Activated CD8-positive, alpha-beta T cell treated with anti-CD3 and anti-CD28 coated beads, Interleukin-2, amount 10 ng/mL, durations not matched to agents 7 days and 5 days (primary cell): ENCODE data around the gene KCTD6. TPM values are rescaled to one million over a fixed set of nuclear protein-coding genes. Genes with fewer than 3 reads are reported as not detected.
"Not testable (repeated sequence)": the region's sequence is repeated elsewhere in the genome, so short reads cannot be mapped to it uniquely, and the experiment has no call there.

Source experiments
- ATAC-seq: fragments of 150-1000 bp; cut with Tn5 transposase; one replicate; pipeline ENCODE4 v1.10.0; 2021; ENCODE audit warnings: moderate library complexity
- CTCF ChIA-PET: fragments of 350-600 bp; sonication (Branson Sonifier 250); formaldehyde crosslinking; loops from one replicate; lab custom pipeline; 2021; ENCODE audit warnings: antibody characterized with exemption; lab: Charles Lee
- POLR2A ChIA-PET: fragments of 350-600 bp; sonication (Branson Sonifier 250); formaldehyde crosslinking; loops from one replicate; lab custom pipeline; 2021; ENCODE audit warnings: antibody characterized with exemption; lab: Charles Lee
- DNase-seq: peaks from one replicate; pipeline ENCODE4 v3.0.0-alpha.2; 2020
- H3K27ac Mint-ChIP-seq: one replicate; pipeline ENCODE4 v1.8.0; 2021; ENCODE audit warnings: mild to moderate bottlenecking, mixed read lengths
- H3K27me3 Mint-ChIP-seq: one replicate; pipeline ENCODE4 v1.8.0; 2021; ENCODE audit warnings: low read depth, mixed read lengths
- H3K36me3 Mint-ChIP-seq: one replicate; pipeline ENCODE4 v1.8.0; 2021; ENCODE audit warnings: low read depth, mixed read lengths
- H3K4me1 Mint-ChIP-seq: one replicate; pipeline ENCODE4 v1.8.0; 2021; ENCODE audit warnings: low read depth, mixed read lengths
- H3K4me3 Mint-ChIP-seq: one replicate; pipeline ENCODE4 v1.8.0; 2021; ENCODE audit warnings: mild to moderate bottlenecking, mixed read lengths
- H3K9me3 Mint-ChIP-seq: one replicate; pipeline ENCODE4 v1.8.0; 2022; ENCODE audit warnings: mixed read lengths; ENCODE audit not compliant: insufficient read depth
- total RNA-seq, 2 experiments: library from RNA; stranded (reverse); gene quantifications; one replicate each; pipeline ENCODE4 v1.2.3, GENCODE V29; 2021

The KCTD6 gene
- total RNA-seq, 2 experiments from 2014 or later = 5.2 to 6.2 TPM

DNA sequence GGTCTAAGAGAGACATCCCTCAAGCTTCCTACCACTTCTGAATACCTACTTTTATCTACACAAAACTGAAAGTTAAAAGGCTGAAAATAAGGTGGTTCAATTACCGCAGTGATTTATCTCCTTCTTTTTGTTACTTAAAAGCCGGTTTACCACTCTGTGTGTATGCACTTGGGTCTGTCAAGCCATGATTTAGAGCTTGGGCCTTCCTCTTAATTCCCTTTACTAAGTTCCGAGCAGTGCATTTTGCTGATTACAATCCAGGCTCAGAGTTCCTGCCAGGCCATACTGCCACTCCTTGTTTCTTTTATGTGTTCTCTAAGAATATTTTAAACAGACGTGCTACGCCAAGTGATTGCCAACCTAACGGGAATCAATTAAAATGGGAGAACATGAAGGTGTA, 16.5 kb downstream of the KCTD6 start:
- DNase-seq (no peak), ATAC-seq (no peak)
- ChIA-PET POLR2A (no interaction called here), CTCF (interaction anchor here (2.1 kb wide), 1 partner anchor 16 kb away, joined by 6 read pairs; the partner anchor contains the start of gene KCTD6)
- no peaks in the 10 kb centered on the region for H3K4me1 Mint-ChIP-seq
- no peaks in the 10 kb centered on the region for H3K9me3 Mint-ChIP-seq
- H3K27me3 Mint-ChIP-seq = no peaks in the 10 kb centered on the region
- no peak overlapping the region for H3K27ac Mint-ChIP-seq
- H3K4me3 Mint-ChIP-seq = no peak overlapping the region
- no peaks in the 10 kb centered on the region for H3K36me3 Mint-ChIP-seq

DNA sequence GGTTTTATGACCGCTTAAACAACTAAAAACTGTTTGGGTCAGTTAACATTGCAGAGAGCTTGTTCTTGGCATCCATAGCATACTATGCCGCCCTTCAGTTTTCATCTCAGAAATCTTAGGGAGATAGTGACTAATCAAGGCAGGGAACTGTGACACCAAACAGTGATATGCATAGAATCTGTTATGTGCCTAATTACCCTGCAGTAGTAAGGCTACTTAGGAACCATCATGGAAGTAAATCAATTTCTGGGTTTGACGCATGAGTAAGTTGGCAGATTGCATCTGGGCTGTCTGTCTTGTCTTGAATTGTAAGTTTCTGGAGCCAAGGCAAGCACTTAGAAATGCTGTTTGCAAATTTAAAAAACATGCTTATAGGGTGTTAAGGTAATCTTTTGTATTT, 22.5 kb downstream of the KCTD6 start:
- Mint-ChIP-seq H3K9me3 (no peaks in the 10 kb centered on the region), H3K27ac (no peak overlapping the region), H3K4me3 (no peak overlapping the region), H3K36me3 (no peaks in the 10 kb centered on the region), H3K4me1 (no peaks in the 10 kb centered on the region), H3K27me3 (no peaks in the 10 kb centered on the region)
- ChIA-PET CTCF (no interaction called here), POLR2A (no interaction called here)
- DNase-seq = no peak
- ATAC-seq = no peak

- ChIA-PET POLR2A (no interaction called here), CTCF (no interaction called here)
- Mint-ChIP-seq H3K36me3 (no peaks in the 10 kb centered on the region), H3K4me1 (no peaks in the 10 kb centered on the region), H3K9me3 (no peaks in the 10 kb centered on the region), H3K27me3 (no peaks in the 10 kb centered on the region), H3K4me3 (no peak overlapping the region), H3K27ac (no peak overlapping the region)
- ATAC-seq (no peak), DNase-seq (no peak)
Observed at GRCh38 chr3:58518291-58518789, 26.4 kb downstream of the KCTD6 start.

DNA sequence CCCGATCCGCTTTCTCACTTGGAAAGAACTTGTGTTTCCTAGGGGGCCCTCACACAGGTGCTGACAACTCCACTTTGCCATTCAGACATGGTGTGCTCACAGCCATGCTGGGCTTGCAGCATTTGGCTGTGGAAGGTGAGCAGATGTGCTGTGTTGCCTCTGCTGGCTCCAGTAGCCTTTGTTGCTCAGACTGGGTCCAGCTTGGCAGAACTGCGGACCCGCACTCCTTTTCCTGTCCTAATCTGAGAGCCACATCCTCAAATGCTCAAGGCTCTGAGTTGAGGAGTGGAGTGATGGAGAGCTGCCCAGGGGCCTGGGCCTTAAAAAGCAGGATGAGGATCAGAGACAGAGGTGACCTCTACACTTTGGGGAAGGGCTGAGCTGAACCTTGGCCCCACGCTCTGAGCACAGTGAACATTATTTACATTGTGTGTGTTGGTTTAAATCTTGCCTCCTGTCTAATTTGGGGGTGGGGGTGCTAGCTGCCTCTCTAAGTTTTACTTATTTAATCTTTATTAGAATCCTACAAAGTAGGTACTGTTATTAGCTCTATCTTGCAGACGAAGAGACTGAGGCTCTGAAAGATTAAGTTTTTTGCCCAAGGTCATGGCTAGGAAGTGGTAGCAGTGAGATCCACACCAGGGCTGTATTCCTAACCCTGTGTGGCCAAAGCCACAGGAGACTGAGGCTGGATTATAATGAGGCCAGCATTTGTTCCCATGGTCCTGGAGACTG, 27.9 kb downstream of the KCTD6 start:
- Mint-ChIP-seq H3K36me3 (no peaks in the 10 kb centered on the region), H3K4me1 (no peaks in the 10 kb centered on the region), H3K9me3 (no peaks in the 10 kb centered on the region), H3K27ac (no peak overlapping the region), H3K4me3 (no peak overlapping the region), H3K27me3 (no peaks in the 10 kb centered on the region)
- ATAC-seq (no peak), DNase-seq (no peak)
- POLR2A ChIA-PET = no interaction called here
- CTCF ChIA-PET = no interaction called here

- ATAC-seq (no peak), DNase-seq (no peak)
- ChIA-PET CTCF (no interaction called here), POLR2A (no interaction called here)
- H3K27ac Mint-ChIP-seq = no peak overlapping the region
- no peaks in the 10 kb centered on the region for H3K36me3 Mint-ChIP-seq
- H3K9me3 Mint-ChIP-seq = no peaks in the 10 kb centered on the region
- no peaks in the 10 kb centered on the region for H3K27me3 Mint-ChIP-seq
- H3K4me3 Mint-ChIP-seq = no peak overlapping the region
- H3K4me1 Mint-ChIP-seq = no peaks in the 10 kb centered on the region
Observed at GRCh38 chr3:58520403-58521335, 28.8 kb downstream of the KCTD6 start.

GRCh38 chr3:58521336-58521670, 29.4 kb downstream of the KCTD6 start:
- Mint-ChIP-seq H3K36me3 (no peaks in the 10 kb centered on the region), H3K27me3 (no peaks in the 10 kb centered on the region), H3K27ac (no peak overlapping the region), H3K9me3 (no peaks in the 10 kb centered on the region), H3K4me1 (no peaks in the 10 kb centered on the region), H3K4me3 (no peak overlapping the region)
- POLR2A ChIA-PET = no interaction called here
- ATAC-seq (no peak), DNase-seq (no peak)
- CTCF ChIA-PET = no interaction called here

- no peak for DNase-seq
- Mint-ChIP-seq H3K4me1 (no peaks in the 10 kb centered on the region), H3K36me3 (no peaks in the 10 kb centered on the region), H3K27me3 (no peaks in the 10 kb centered on the region), H3K4me3 (no peak overlapping the region), H3K27ac (no peak overlapping the region), H3K9me3 (no peaks in the 10 kb centered on the region)
- ChIA-PET POLR2A (no interaction called here), CTCF (interaction anchor here (1.1 to 1.2 kb wide), 2 partner anchors 9 to 27 kb away, joined by 3 to 4 read pairs; no protein-coding TSS in a partner anchor)
- ATAC-seq = no peak
Observed at GRCh38 chr3:58521917-58522631, 30.2 kb downstream of the KCTD6 start.

GRCh38 chr3:58522759-58523425, 31.0 kb downstream of the KCTD6 start:
- H3K4me1 Mint-ChIP-seq = no peaks in the 10 kb centered on the region
- no peaks in the 10 kb centered on the region for H3K36me3 Mint-ChIP-seq
- ChIA-PET POLR2A (interaction anchor here (0.7 kb wide), 1 partner anchor 11 kb away, joined by 3 read pairs; no protein-coding TSS in a partner anchor), CTCF (interaction anchor here (1.1 to 1.2 kb wide), 2 partner anchors 9 to 28 kb away, joined by 3 to 4 read pairs; no protein-coding TSS in a partner anchor)
- H3K9me3 Mint-ChIP-seq = no peaks in the 10 kb centered on the region
- ATAC-seq (no peak), DNase-seq (no peak)
- H3K4me3 Mint-ChIP-seq = no peak overlapping the region
- H3K27me3 Mint-ChIP-seq = no peaks in the 10 kb centered on the region
- H3K27ac Mint-ChIP-seq = no peak overlapping the region

DNA sequence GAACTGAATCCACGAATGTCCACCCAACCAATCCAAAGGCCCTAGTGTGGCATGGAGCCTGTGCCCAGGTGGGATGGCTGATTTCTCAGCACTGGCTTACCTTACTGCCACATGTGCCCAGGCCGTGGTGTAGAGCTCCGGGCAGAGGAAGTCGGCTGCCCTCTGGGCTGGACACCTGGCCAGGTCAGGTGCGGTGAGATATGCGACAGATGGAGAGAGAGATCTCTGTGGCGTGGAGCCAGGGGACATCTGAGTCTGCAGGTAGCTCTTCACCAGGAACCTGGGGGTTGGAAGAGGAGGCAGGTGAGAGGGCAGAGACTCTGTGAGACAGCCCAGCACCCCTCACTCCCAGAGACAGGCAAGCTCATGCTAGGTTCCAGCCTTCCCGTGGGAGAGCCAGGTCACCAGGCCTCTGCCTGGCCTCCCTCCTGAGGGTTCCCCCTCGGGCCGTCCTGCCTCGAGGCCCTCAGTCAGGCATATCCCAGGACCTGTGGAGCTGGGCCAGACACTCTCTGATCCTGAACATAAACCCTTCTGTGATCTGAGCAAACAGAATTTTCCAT, 32.5 kb downstream of the KCTD6 start:
- DNase-seq = no peak
- Mint-ChIP-seq H3K4me3 (no peak overlapping the region), H3K27ac (no peak overlapping the region), H3K9me3 (no peaks in the 10 kb centered on the region), H3K4me1 (no peaks in the 10 kb centered on the region), H3K27me3 (no peaks in the 10 kb centered on the region), H3K36me3 (no peaks in the 10 kb centered on the region)
- ChIA-PET POLR2A (interaction anchor here (1.4 kb wide), 1 partner anchor 19 kb away, joined by 3 read pairs; no protein-coding TSS in a partner anchor), CTCF (interaction anchor here (1.0 kb wide), 1 partner anchor 31 kb away, joined by 3 read pairs; no protein-coding TSS in a partner anchor)
- no peak for ATAC-seq

GRCh38 chr3:58526515-58526957, 34.6 kb downstream of the KCTD6 start:
- Mint-ChIP-seq H3K9me3 (no peaks in the 10 kb centered on the region), H3K27ac (no peak overlapping the region), H3K4me1 (no peaks in the 10 kb centered on the region), H3K27me3 (no peaks in the 10 kb centered on the region), H3K4me3 (no peak overlapping the region), H3K36me3 (no peaks in the 10 kb centered on the region)
- CTCF ChIA-PET = no interaction called here
- POLR2A ChIA-PET = no interaction called here
- DNase-seq (no peak), ATAC-seq (no peak)

DNA sequence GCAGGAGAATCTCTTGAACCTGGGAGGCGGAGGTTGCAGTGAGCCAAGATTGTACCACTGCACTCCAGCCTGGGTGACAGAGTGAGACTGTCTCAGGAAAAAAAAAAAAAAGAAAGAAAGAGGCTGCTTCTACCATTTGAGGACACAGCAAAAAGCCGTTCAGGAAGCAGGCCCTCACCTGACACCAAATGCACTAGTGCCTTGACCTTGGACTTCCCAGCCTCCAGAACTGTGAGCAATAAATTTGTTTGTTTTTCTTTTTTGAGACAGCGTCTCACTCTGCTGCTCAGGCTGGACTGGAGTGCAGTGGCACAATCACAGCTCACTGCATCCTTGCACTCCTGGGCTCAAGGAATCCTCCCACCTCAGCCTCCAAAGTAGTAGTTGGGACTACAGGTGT, 35.5 kb downstream of the KCTD6 start:
- DNase-seq, CTCF ChIA-PET, H3K27ac Mint-ChIP-seq, H3K4me3 Mint-ChIP-seq, H3K4me1 Mint-ChIP-seq, H3K36me3 Mint-ChIP-seq, ATAC-seq, H3K27me3 Mint-ChIP-seq, H3K9me3 Mint-ChIP-seq, POLR2A ChIA-PET: not testable (repeated sequence)
